HepG2 (cell line): Measurements from ENCODE around the gene MECR. TPM values are rescaled to one million over a fixed set of nuclear protein-coding genes. Genes with fewer than 3 reads are reported as not detected.

ENCODE experiments used
- polyA plus RNA-seq, 8 experiments: library from polyadenylated mRNA; depleted of rRNA in 3 of 8; stranded (reverse) in 7 of 8; unstranded in 1 of 8; fragments of >200 nt; fragmentation: Illumina TruSeq in 4 of 8; extraction: Trizol in 4 of 8; gene quantifications; 2 replicates each; pipeline versions ENCODE4 v1.2.1 to v1.2.3, GENCODE V29; 2011 to 2016; ENCODE audit warnings: low read depth in 4 of 8, missing spikeins in 1 of 8, mixed read lengths in 1 of 8; ENCODE audit not compliant: insufficient read depth in 1 of 8
- total RNA-seq, 5 experiments: library from RNA; depleted of rRNA; stranded (reverse); fragments of >200 nt; fragmentation: Illumina TruSeq; extraction: Trizol; gene quantifications; 2 replicates each; pipeline ENCODE4 v1.2.3, GENCODE V29; 2016; ENCODE audit warnings: low read depth in 1 of 5
- TF ChIP-seq, protein P1 (sequence below): sonication (generic); formaldehyde crosslinking; IDR thresholded peaks from 2 replicates; pipeline ENCODE4 v1.4.0; 2020; ENCODE audit warnings: missing genetic modification reagents
- TF ChIP-seq, protein P2 (sequence below): sonication (generic); formaldehyde crosslinking; IDR thresholded peaks from 2 replicates; pipeline ENCODE4 v1.5.0; 2020; ENCODE audit warnings: mild to moderate bottlenecking, missing genetic modification reagents, borderline replicate concordance

The MECR gene
- total and polyA plus RNA-seq, 2 of the 13 experiments (the other 11 are each of a cell fraction or from before 2014, with no cell fraction given): 18.8 to 24.9 TPM

DNA sequence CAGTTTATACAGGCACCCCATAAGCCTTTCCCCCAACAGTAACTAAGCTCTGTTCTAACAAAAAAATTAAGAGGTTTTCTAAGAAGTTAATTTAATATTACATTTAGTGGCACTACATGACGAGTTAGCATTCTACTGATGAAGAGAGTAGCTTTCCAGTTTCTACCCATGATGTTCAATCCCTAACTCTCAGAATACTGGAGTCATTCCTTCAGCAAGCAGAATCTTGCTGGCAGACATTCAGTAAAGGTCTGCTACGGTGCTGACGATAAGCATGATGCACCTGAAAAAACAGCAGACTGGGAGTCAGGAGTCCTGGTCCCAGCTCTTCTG, 73.5 kb downstream of the MECR start (continued):
- TF ChIP-seq, protein P1, sequence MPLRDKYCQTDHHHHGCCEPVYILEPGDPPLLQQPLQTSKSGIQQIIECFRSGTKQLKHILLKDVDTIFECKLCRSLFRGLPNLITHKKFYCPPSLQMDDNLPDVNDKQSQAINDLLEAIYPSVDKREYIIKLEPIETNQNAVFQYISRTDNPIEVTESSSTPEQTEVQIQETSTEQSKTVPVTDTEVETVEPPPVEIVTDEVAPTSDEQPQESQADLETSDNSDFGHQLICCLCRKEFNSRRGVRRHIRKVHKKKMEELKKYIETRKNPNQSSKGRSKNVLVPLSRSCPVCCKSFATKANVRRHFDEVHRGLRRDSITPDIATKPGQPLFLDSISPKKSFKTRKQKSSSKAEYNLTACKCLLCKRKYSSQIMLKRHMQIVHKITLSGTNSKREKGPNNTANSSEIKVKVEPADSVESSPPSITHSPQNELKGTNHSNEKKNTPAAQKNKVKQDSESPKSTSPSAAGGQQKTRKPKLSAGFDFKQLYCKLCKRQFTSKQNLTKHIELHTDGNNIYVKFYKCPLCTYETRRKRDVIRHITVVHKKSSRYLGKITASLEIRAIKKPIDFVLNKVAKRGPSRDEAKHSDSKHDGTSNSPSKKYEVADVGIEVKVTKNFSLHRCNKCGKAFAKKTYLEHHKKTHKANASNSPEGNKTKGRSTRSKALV (CRISPR knock-in tag): no peak
- TF ChIP-seq, protein P2, sequence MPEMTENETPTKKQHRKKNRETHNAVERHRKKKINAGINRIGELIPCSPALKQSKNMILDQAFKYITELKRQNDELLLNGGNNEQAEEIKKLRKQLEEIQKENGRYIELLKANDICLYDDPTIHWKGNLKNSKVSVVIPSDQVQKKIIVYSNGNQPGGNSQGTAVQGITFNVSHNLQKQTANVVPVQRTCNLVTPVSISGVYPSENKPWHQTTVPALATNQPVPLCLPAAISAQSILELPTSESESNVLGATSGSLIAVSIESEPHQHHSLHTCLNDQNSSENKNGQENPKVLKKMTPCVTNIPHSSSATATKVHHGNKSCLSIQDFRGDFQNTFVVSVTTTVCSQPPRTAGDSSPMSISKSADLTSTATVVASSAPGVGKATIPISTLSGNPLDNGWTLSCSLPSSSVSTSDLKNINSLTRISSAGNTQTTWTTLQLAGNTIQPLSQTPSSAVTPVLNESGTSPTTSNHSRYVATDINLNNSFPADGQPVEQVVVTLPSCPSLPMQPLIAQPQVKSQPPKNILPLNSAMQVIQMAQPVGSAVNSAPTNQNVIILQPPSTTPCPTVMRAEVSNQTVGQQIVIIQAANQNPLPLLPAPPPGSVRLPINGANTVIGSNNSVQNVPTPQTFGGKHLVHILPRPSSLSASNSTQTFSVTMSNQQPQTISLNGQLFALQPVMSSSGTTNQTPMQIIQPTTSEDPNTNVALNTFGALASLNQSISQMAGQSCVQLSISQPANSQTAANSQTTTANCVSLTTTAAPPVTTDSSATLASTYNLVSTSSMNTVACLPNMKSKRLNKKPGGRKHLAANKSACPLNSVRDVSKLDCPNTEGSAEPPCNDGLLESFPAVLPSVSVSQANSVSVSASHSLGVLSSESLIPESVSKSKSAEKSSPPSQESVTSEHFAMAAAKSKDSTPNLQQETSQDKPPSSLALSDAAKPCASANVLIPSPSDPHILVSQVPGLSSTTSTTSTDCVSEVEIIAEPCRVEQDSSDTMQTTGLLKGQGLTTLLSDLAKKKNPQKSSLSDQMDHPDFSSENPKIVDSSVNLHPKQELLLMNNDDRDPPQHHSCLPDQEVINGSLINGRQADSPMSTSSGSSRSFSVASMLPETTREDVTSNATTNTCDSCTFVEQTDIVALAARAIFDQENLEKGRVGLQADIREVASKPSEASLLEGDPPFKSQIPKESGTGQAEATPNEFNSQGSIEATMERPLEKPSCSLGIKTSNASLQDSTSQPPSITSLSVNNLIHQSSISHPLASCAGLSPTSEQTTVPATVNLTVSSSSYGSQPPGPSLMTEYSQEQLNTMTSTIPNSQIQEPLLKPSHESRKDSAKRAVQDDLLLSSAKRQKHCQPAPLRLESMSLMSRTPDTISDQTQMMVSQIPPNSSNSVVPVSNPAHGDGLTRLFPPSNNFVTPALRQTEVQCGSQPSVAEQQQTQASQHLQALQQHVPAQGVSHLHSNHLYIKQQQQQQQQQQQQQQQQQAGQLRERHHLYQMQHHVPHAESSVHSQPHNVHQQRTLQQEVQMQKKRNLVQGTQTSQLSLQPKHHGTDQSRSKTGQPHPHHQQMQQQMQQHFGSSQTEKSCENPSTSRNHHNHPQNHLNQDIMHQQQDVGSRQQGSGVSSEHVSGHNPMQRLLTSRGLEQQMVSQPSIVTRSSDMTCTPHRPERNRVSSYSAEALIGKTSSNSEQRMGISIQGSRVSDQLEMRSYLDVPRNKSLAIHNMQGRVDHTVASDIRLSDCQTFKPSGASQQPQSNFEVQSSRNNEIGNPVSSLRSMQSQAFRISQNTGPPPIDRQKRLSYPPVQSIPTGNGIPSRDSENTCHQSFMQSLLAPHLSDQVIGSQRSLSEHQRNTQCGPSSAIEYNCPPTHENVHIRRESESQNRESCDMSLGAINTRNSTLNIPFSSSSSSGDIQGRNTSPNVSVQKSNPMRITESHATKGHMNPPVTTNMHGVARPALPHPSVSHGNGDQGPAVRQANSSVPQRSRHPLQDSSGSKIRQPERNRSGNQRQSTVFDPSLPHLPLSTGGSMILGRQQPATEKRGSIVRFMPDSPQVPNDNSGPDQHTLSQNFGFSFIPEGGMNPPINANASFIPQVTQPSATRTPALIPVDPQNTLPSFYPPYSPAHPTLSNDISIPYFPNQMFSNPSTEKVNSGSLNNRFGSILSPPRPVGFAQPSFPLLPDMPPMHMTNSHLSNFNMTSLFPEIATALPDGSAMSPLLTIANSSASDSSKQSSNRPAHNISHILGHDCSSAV (CRISPR knock-in tag): no peak
